ENCODE data around the gene CTNND2. TPM values are rescaled to one million over a fixed set of nuclear protein-coding genes. Genes with fewer than 3 reads are reported as not detected.

The CTNND2 gene
- total and polyA plus RNA-seq, 9 of the 15 experiments (the other 6 are each of a cell fraction or from before 2014, with no cell fraction given), result 0.03 to 0.35 TPM; not detected in 7

GRCh38 chr5:11467588-11467987 lies 436.7 kb downstream of the CTNND2 start (continued):
- TF ChIP-seq FUS (optimal IDR thresholded peaks at IDR 0.05; ENCODE audit: low read depth, low read length) (no peak), MAFG (tag; conservative IDR thresholded peaks at IDR 0.05) (no peak), SLC30A9 (CRISPR knock-in tag; IDR thresholded peaks at IDR 0.05) (no peak), ZNF217 (CRISPR knock-in tag; IDR thresholded peaks at IDR 0.05) (no peak), CCNT2 (IDR thresholded peaks at IDR 0.05; ENCODE audit: borderline replicate concordance, extremely low read depth, insufficient read length, low read depth, low read length) (no peak), DNMT1 (IDR thresholded peaks at IDR 0.05) (no peak), SNAPC5 (CRISPR knock-in tag; IDR thresholded peaks at IDR 0.05) (no peak)

- DNase-seq (ENCODE audit: extremely low read depth in 1 of 4, low spot score in 3 of 4) (no peak), ATAC-seq (no peak), FAIRE-seq (no peak)
- H3K79me2 ChIP-seq (ENCODE audit: control insufficient read depth, insufficient read depth, low read length), result no peaks in the 10 kb centered on the region
- no peak overlapping the region for H3K9ac ChIP-seq (ENCODE audit: insufficient read depth in 1 of 2, low read depth in 2 of 2, low read length in 2 of 2)
- intact Hi-C loops (cut with micrococcal nuclease) (no loop called here), in situ Hi-C loops (cut with MboI) (no loop called here)
- BruUV-seq (replicated peaks), result no TSS peak
- H3K27ac ChIP-seq (ENCODE audit: extremely low read depth, low read depth, low read length), result no peak overlapping the region
- no peak overlapping the region for H2AFZ ChIP-seq (ENCODE audit: low read depth, low read length)
- H3K9me3 ChIP-seq (replicated peaks; ENCODE audit: control insufficient read depth, insufficient read depth, low read depth, low read length), result no peaks in the 10 kb centered on the region
- no peaks in the 10 kb centered on the region for H3K4me1 ChIP-seq (replicated peaks in 1 of 2; ENCODE audit: control insufficient read depth in 2 of 2, insufficient read depth in 2 of 2, low read length in 2 of 2)
- no peaks in the 10 kb centered on the region for H3K36me3 ChIP-seq (ENCODE audit: control insufficient read depth, insufficient read depth, low read length)
- WGBS (ENCODE audit: insufficient coverage, low coverage, missing lambda C conversion rate), result 0% methylated on average over 2 of the region's 2 CpGs
- no peak overlapping the region for H3K4me2 ChIP-seq (ENCODE audit: insufficient read depth, low read length)
- POLR2A ChIA-PET, result no interaction called here
- H3K9me1 ChIP-seq (ENCODE audit: control insufficient read depth, insufficient read depth, low read length), result no peaks in the 10 kb centered on the region
- CTCF ChIA-PET (ENCODE audit: low intra/inter-chr PET ratio), result no interaction called here
- no peak overlapping the region for H3K4me3 ChIP-seq
- no peaks in the 10 kb centered on the region for H3K27me3 ChIP-seq (ENCODE audit: control insufficient read depth in 2 of 2, insufficient read depth in 2 of 2, low read length in 2 of 2)
- no peaks in the 10 kb centered on the region for H4K20me1 ChIP-seq (replicated peaks; ENCODE audit: control insufficient read depth, insufficient read depth, low read length)
- TF ChIP-seq RB1 (IDR thresholded peaks at IDR 0.05; ENCODE audit: low read depth) (no peak), POLR2AphosphoS5 (IDR thresholded peaks at IDR 0.05; ENCODE audit: control insufficient read depth, insufficient read depth, low read depth, low read length) (no peak), ZBTB26 (CRISPR knock-in tag; IDR thresholded peaks at IDR 0.05) (no peak), CCNT2 (IDR thresholded peaks at IDR 0.05; ENCODE audit: borderline replicate concordance, extremely low read depth, insufficient read length, low read depth, low read length) (no peak), HES1 (IDR thresholded peaks at IDR 0.05; ENCODE audit: low read depth) (no peak), BACH1 (tag; IDR thresholded peaks at IDR 0.05) (no peak), CBX3 (IDR thresholded peaks at IDR 0.05; ENCODE audit: borderline replicate concordance in 1 of 2, low read length in 2 of 2) (no peak), ZC3H8 (IDR thresholded peaks at IDR 0.05) (no peak), TFAP4 (CRISPR knock-in tag; IDR thresholded peaks at IDR 0.05; ENCODE audit: borderline replicate concordance) (no peak), NFE2 (IDR thresholded peaks at IDR 0.05; ENCODE audit: low read depth) (no peak), ZNF23 (CRISPR knock-in tag; IDR thresholded peaks at IDR 0.05) (no peak), CREB1 (IDR thresholded peaks at IDR 0.05) (no peak), CREB1 (CRISPR knock-in tag; IDR thresholded peaks at IDR 0.05) (no peak)
Measured at GRCh38 chr5:11459716-11460115, 444.5 kb downstream of the CTNND2 start.

Measured in K562 (cell line).